GM18519 (cell line): ENCODE data around the gene TRAK1.
"Not testable (repeated sequence)": the region's sequence is repeated elsewhere in the genome, so short reads cannot be mapped to it uniquely, and the experiment has no call there.

Source experiments
- ATAC-seq: cut with Tn5 transposase; IDR thresholded peaks from one replicate; pipeline ENCODE4 v1.9.1; 2021; ENCODE audit warnings: mild to moderate bottlenecking, moderate library complexity; ENCODE audit not compliant: unreplicated experiment, low FRiP score

The TRAK1 gene, protein sequence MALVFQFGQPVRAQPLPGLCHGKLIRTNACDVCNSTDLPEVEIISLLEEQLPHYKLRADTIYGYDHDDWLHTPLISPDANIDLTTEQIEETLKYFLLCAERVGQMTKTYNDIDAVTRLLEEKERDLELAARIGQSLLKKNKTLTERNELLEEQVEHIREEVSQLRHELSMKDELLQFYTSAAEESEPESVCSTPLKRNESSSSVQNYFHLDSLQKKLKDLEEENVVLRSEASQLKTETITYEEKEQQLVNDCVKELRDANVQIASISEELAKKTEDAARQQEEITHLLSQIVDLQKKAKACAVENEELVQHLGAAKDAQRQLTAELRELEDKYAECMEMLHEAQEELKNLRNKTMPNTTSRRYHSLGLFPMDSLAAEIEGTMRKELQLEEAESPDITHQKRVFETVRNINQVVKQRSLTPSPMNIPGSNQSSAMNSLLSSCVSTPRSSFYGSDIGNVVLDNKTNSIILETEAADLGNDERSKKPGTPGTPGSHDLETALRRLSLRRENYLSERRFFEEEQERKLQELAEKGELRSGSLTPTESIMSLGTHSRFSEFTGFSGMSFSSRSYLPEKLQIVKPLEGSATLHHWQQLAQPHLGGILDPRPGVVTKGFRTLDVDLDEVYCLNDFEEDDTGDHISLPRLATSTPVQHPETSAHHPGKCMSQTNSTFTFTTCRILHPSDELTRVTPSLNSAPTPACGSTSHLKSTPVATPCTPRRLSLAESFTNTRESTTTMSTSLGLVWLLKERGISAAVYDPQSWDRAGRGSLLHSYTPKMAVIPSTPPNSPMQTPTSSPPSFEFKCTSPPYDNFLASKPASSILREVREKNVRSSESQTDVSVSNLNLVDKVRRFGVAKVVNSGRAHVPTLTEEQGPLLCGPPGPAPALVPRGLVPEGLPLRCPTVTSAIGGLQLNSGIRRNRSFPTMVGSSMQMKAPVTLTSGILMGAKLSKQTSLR

GRCh38 chr3:42090973-42091731, at the start of gene TRAK1:
Gene TRAK1, plus strand, starts transcription at chr3:42091357. Its CDS starts 113 bp downstream, at chr3:42091470.
- ATAC-seq, result no peak

GRCh38 chr3:42042747-42043098, 48.4 kb upstream of the TRAK1 start:
- no peak for ATAC-seq

GRCh38 chr3:42043099-42043813, 47.9 kb upstream of the TRAK1 start:
- ATAC-seq, result no peak

DNA sequence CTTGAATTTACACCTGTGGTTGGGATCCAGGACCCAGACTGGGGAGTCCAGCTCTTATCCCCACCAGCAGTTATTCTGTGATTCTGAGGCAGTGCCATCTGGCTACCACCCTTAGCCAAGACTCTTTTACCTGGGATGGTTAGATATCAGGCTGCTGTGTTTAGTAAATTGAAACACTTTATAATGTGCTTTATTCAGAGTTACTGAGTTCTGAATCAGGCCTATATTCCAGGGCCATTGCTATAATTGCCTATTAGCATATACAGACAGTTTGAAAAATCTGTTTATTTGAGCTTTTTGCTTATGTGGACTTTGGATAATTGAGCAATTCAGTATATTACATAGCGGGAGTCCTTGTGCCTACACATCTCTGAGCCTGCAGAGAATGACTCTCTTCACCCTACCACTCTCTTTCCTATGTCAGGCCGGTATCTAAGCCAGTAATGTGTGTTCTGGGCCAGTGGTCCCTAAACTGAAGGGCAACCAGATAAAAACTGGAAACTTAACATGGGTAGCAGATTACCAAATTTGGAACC, 45.4 kb upstream of the TRAK1 start:
- no peak for ATAC-seq

GRCh38 chr3:42048526-42048925, 42.6 kb upstream of the TRAK1 start:
- ATAC-seq, result not testable (repeated sequence)

GRCh38 chr3:42050126-42050525, 41.0 kb upstream of the TRAK1 start:
- no peak for ATAC-seq

- ATAC-seq, result no peak
These were observed 39.6 kb upstream of the TRAK1 start for GRCh38 chr3:42051384-42052131.

DNA sequence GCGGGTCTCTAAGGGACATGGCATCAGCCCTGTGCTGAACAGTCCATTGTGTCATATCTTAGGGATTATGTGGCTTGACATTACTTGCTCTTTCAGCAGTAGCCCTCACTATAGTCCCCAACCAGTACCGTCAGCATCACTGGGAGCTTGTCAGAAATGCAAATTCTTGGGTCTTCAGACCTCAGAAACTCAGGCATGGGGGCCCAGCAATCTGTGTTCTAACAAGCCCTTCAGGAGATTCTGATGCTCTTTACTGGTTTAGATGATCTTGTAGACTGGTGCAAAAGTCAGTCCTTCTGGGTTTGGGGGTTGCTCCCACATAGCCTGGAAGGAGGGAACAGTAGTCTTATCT, 39.0 kb upstream of the TRAK1 start:
- ATAC-seq, result no peak

DNA sequence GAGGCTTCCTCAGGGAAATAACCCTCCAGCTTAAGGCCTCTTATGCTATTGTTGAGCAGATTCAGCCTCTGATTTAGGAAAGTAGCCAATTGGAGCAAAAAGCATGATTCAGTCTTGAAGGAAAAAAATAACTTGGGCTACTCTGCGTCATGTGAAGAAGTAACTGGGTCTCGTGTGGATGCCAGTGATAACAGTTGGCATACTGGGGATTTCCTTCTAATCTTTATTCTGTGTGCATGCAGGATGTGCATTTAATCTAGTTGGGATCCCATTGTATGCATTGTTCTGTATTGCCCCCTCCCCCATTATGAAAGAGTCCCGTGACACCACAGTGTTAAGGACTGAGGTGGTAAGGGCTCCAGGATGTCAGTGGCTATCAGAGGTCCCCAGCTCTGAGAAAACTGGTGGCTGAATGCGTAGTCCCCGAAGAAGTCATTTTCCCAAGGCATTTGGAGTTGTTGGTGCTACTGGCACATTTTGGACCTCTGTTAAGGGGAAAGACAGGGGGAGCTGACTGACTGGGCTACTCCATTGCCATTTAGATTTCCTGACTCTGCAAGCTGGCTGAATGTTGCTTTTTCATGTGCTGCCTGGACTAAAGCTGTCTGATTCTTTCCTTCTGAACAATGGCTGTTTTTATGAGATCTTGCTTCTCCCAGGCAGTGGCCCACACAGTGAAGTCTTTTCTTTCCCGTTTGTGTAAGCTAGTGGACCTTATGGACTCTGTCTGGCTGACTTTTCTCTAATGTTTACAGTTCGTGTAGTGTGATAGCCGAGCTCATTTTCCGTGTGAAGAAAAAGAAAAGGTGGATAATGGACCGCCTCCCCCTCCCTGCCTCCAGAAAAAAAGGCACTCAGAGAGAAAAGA, 38.4 kb upstream of the TRAK1 start:
- no peak for ATAC-seq

DNA sequence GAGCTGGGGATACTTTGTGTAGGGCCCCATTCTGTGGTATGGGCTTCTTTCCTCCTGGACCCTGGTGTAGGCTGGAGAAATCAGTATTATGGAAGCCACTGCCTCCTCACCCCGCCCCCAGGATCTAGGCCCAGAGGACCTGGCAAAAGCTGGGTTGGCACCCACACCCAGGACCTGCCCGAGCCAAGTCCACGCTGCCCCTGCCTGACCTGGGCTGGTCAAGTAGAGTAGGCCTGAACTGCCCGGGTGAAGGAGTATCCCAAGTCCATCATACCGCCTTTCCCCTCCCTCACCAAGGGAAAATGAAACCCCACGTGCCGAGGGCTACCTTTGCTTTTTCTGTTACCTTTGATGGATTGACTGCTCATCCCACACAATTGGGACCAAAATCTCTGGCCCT, 37.7 kb upstream of the TRAK1 start:
- ATAC-seq, result no peak

GRCh38 chr3:42055291-42055690, 35.9 kb upstream of the TRAK1 start:
- ATAC-seq, result no peak

GRCh38 chr3:42056840-42057239, 34.3 kb upstream of the TRAK1 start:
- ATAC-seq, result no peak

GRCh38 chr3:42057561-42058211, 33.5 kb upstream of the TRAK1 start:
- ATAC-seq, result peak; percentile 48

- no peak for ATAC-seq
These were observed 30.0 kb upstream of the TRAK1 start for GRCh38 chr3:42061025-42061712.

DNA sequence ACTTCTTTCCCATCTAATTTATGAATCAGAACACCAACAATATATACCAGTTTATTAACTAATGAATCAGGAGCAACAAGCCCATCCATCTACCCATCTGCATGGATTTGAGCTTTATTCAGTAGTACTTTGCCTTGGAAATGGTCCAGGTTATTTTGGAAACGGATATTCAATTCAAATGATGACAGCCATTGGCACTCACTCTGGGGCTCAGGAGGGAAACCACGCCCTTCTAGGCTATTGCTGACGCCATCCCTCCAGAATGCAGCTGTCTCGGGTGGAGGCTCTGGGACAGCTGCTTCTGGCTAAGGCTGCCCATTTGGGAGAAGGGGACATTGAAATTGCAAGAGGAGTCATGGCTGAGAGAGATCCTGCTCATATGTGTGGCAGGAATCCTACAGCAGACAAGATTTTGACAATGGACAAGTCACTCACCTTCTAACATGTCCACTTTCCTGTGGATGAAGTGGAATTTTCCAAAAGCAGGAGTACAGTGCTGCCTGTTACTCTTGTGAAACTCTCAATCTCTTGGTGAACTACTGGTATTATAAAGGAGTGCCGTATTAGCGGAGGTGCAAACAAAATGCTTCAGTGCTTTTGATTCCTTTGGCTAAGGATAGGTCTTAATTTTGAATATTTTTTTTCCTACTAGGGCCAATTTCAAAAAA, 29.3 kb upstream of the TRAK1 start:
- no peak for ATAC-seq

DNA sequence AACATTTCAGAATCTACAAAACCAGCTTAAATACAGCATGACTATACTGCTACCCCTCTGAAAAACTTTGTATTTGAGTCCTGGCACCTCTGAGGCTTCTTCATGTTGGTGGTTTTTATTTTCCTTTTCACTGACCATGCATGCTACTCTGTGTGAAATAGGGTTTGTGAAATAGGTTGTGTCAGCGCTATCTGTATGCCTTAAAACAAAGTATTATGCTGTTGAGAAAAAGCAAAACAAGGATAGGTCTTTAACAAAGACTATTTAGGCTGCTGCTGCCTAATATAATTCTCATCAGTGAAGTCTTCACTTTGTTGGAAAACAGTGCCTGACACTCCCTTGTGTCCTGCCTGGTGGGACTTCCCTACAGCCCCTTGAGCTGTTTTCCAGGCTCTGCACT, 28.7 kb upstream of the TRAK1 start:
- ATAC-seq, result no peak

DNA sequence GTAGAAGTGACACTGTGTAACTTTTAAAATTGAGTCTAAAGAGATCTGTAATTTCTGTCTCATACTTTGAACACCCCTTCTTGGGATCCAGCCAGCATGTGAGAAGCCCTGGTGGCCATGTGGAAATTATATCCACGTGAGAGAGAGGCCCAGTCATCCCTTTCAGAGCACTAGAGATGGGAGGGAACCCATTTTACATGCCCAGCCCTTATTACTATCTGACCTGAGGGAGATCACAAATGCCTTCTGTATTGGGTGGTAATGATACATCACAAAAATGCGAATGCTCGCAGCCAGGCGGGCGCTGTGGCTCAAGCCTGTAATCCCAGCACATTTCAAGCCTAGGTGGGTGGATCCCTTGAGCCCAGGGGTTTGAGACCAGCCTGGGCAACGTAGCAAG, 27.3 kb upstream of the TRAK1 start:
- ATAC-seq, result no peak
